HFF-Myc (cell line): ENCODE results near the gene GART.
A peak's percentile ranks its signal among the peaks of the same experiment; 100 is the strongest.
"Not testable (repeated sequence)": the region's sequence is repeated elsewhere in the genome, so short reads cannot be mapped to it uniquely, and the experiment has no call there.

ENCODE experiments used
- DNase-seq: peaks from one replicate; pipeline ENCODE4 v3.0.0-alpha.2; 2011; ENCODE audit warnings: low read depth; ENCODE audit errors: extremely low read depth
- H3K4me3 ChIP-seq: replicated peaks from 2 replicates; pipeline ENCODE4 v1.5.1; 2011; ENCODE audit warnings: low read depth, mild to moderate bottlenecking, control low read depth, low read length
- CTCF ChIP-seq: IDR thresholded peaks from 2 replicates; pipeline ENCODE4 v1.5.1; 2012; ENCODE audit warnings: mild to moderate bottlenecking, low read depth, low read length, control low read depth; ENCODE audit errors: missing control alignments

Gene GART

GRCh38 chr21:33478182-33478581 lies 63.7 kb downstream of the GART start:
- peak overlapping the region; percentile 89 for H3K4me3 ChIP-seq
- no peak for DNase-seq
- no peak for TF ChIP-seq CTCF

GRCh38 chr21:33477066-33477465 lies 64.9 kb downstream of the GART start:
- TF ChIP-seq CTCF, result no peak
- DNase-seq, result no peak
- H3K4me3 ChIP-seq, result no peak overlapping the region

GRCh38 chr21:33473344-33473743 lies 68.6 kb downstream of the GART start:
- no peak for DNase-seq
- TF ChIP-seq CTCF, result no peak
- H3K4me3 ChIP-seq, result no peak overlapping the region

- no peak for DNase-seq
- no peak overlapping the region for H3K4me3 ChIP-seq
- TF ChIP-seq CTCF, result no peak
Measured at GRCh38 chr21:33470701-33471100, 71.2 kb downstream of the GART start.

GRCh38 chr21:33469183-33469582 lies 72.7 kb downstream of the GART start:
- not testable (repeated sequence) for H3K4me3 ChIP-seq, DNase-seq

GRCh38 chr21:33461538-33462250 lies 80.2 kb downstream of the GART start:
- no peak for TF ChIP-seq CTCF
- DNase-seq, result no peak

GRCh38 chr21:33458861-33459260 lies 83.1 kb downstream of the GART start:
- no peak overlapping the region for H3K4me3 ChIP-seq
- no peak for DNase-seq
- TF ChIP-seq CTCF, result no peak

More at GRCh38 chr21:33461538-33462250, 80.2 kb downstream of the GART start:
- no peak overlapping the region for H3K4me3 ChIP-seq
